Brain microvascular endothelial cell (primary cell): Measurements from ENCODE around the gene ZNF536.

ENCODE experiments used
- DNase-seq: peaks from one replicate; pipeline ENCODE4 v3.0.0-alpha.2; 2020
- H3K27ac ChIP-seq: fragments of 250-450 bp; sonication (Bioruptor Pico); 2 replicates; pipeline ENCODE4 v1.5.1; 2020; ENCODE audit warnings: mild to moderate bottlenecking, moderate library complexity
- H3K27me3 ChIP-seq: fragments of 250-450 bp; sonication (Bioruptor Pico); replicated peaks from 2 replicates; pipeline ENCODE4 v1.5.1; 2020; ENCODE audit warnings: mild to moderate bottlenecking
- H3K36me3 ChIP-seq: fragments of 250-450 bp; sonication (Bioruptor Pico); replicated peaks from 2 replicates; pipeline ENCODE4 v1.5.1; 2020; ENCODE audit warnings: mild to moderate bottlenecking
- H3K4me3 ChIP-seq: 2 replicates; pipeline ENCODE4 v1.5.1; 2011; ENCODE audit warnings: low read depth, mild to moderate bottlenecking, control low read depth, low read length, moderate library complexity
- in situ Hi-C: cut with HindIII; loops from 2 replicates; pipeline ENCODE4 v1.10.0; 2017; ENCODE audit warnings: low sequenced_read_pairs, low pct_ligation_motif_present
- TF ChIP-seq, protein P1 (sequence below): IDR thresholded peaks from 2 replicates; pipeline ENCODE4 v1.5.1; 2011; ENCODE audit warnings: low read depth, mild to moderate bottlenecking, moderate library complexity, low read length, control low read depth, inconsistent platforms; ENCODE audit errors: missing control alignments

ZNF536 gene

DNA sequence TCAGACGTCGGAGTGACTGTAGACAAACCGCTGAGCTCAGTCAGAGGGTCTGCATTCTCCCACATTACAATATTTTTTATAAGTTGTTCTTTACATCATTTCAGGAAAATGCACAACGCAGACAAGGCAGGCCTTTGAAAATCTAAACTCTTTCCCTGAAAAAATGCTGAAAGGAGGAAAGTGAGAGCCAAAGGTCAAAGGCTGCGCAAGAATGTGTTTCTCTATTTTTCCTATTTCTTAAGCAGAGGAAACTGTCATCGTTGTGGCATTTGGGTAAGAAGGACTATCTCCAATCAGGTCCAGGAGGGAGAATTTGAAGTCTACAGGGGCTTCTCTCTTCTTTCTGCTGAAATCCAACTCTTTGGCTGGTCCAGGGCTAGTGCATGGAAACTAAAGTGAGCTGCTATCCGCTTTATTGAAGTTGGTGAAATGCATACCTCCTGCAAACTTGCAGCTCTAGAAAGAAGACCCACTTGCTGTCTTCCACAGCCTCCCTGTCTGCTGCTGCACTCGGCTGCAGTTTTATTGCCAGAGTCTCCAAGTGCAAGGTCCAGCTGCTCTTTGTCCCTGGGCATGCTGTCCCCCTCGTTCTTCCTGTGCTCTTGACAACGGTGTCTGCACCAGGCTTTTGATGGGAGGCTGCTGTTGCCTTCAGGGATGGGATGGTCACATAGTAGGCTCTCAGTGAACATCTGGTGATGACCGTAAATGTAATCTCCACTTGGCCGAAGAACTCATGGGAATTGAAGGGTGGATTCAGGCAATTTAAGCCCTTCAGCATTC is 31.2 kb downstream of the ZNF536 start:
- no peak for DNase-seq
- H3K27me3 ChIP-seq, result no peaks in the 10 kb centered on the region
- no peak overlapping the region for H3K4me3 ChIP-seq
- TF ChIP-seq, protein P1, sequence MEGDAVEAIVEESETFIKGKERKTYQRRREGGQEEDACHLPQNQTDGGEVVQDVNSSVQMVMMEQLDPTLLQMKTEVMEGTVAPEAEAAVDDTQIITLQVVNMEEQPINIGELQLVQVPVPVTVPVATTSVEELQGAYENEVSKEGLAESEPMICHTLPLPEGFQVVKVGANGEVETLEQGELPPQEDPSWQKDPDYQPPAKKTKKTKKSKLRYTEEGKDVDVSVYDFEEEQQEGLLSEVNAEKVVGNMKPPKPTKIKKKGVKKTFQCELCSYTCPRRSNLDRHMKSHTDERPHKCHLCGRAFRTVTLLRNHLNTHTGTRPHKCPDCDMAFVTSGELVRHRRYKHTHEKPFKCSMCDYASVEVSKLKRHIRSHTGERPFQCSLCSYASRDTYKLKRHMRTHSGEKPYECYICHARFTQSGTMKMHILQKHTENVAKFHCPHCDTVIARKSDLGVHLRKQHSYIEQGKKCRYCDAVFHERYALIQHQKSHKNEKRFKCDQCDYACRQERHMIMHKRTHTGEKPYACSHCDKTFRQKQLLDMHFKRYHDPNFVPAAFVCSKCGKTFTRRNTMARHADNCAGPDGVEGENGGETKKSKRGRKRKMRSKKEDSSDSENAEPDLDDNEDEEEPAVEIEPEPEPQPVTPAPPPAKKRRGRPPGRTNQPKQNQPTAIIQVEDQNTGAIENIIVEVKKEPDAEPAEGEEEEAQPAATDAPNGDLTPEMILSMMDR, result no peak
- H3K36me3 ChIP-seq, result no peaks in the 10 kb centered on the region
- no peak overlapping the region for H3K27ac ChIP-seq
- in situ Hi-C loops, result no loop called here

DNA sequence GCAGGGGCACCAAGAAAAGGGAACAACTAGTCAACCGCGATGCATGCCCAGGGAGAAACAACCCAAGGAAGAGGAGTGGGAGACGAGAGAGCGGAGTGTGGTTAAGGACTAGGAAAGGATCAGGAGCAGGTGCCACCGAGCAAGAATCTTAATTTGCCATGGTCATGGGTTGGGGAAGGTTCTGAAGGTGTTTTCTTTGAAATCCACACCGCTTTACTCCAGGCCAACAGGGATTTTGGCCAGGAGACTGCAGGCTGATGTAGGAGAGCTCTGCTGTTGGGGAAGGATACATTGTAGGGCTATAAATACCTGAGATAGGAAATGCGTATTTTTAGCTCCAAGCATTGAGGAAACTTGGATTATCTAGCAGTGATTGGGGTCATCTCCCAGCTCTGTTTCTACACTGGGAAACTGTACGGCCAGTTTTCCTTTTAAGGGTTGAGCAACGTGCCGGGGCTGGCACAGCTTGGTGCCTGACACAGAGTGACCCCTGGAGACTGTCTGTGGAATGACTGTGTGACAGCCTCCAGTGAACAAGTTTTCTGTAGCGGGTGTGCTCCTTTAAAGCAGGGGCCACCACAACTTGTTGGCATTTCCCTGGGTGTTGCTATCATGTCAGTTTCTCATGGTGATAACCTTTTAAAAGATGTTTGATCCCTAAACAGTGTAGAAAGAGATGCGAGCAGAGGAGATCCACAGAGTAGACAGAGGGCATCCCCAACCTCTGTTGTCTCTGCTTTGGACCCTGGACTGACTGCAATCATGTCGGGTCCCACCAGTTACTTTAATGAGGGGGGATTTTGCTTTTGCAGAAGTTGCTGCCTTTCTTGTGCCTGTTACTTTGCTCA is 34.3 kb downstream of the ZNF536 start:
- TF ChIP-seq, protein P1, result peak; percentile 48
- DNase-seq, result no peak
- no peaks in the 10 kb centered on the region for H3K36me3 ChIP-seq
- H3K27ac ChIP-seq, result no peak overlapping the region
- no peaks in the 10 kb centered on the region for H3K27me3 ChIP-seq
- no peak overlapping the region for H3K4me3 ChIP-seq
- in situ Hi-C loops, result no loop called here

DNA sequence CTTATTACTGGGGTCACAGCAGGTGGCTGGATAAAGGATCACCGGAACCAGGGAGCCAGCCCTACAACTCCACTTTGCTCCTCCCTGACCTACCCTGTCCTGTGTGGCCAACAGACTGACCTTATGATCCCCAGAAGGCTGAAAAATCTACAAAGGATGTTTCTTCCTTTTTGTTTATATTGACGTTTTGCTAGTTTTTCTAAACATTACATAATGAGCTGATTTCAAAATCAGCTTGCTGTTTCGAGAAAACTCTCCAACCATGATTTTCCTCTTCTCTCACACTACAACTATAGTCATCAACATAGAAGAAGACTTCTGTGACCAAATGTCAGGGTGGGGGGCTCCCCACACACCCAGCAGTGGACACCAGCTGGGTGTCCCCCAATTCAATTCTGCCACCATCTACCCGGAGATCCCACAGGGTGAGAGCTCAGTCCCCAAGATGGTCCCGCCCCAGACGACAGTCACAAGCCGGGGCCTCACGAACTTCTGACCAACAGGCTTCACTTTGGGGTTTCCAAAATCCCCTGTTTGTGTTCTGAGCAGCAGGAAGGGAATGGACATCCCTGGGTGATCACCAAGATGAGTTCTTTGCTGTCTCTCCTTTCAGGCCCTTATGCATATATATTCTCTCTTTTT is 35.0 kb downstream of the ZNF536 start:
- Histone ChIP-seq H3K4me3 (no peak overlapping the region), H3K27me3 (no peaks in the 10 kb centered on the region), H3K27ac (no peak overlapping the region), H3K36me3 (no peaks in the 10 kb centered on the region)
- in situ Hi-C loops, result no loop called here
- TF ChIP-seq, protein P1, result no peak
- DNase-seq, result no peak

DNA sequence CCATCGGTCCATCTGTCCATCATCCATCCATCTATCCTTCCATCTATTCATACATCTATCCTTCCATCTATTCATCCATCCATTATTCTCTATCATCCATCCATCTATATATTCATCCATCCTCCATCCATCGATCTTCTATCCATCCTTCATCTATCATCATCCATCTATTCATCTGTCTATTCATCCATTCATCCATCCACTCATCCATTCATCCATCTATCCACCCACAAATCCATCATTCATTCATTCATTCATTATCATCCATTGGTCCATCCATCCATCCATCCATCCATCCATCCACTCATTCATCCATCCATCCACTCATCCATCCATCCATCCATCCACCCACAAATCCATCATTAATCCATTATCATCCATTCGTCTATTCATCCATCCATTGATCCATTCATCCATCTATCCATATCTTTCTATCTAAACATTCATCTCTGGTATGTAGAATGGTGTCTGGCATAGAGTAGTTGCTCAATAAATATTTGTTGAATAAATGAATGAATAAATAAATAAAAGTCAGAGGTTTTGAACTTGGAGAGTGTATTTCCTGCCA is 36.6 kb downstream of the ZNF536 start:
- in situ Hi-C loops, result no loop called here
- no peaks in the 10 kb centered on the region for H3K36me3 ChIP-seq
- TF ChIP-seq, protein P1, result no peak
- no peaks in the 10 kb centered on the region for H3K27me3 ChIP-seq
- DNase-seq, result no peak
- H3K4me3 ChIP-seq, result no peak overlapping the region
- H3K27ac ChIP-seq, result no peak overlapping the region

DNA sequence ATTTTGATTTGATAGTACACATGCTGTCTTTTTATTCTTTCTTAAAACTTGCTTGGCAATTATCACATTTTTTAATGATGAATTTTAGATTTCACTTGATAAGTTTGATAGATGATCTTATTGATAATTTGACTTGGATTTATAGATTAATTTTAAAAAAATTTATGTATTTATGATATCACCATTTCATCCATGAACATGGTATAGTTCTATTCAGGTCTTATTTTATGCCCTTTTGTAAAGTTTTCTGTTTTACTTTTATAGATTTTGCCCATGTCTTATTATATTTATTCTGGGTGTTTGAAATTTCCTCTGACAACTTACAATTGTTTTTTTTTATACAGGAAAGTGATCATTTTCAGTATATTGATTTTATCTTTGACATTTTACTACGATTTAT is 39.5 kb downstream of the ZNF536 start:
- DNase-seq, result no peak
- in situ Hi-C loops, result no loop called here

More for the DNA sequence above, 39.5 kb downstream of the ZNF536 start:
- Histone ChIP-seq H3K27me3 (no peaks in the 10 kb centered on the region), H3K36me3 (no peaks in the 10 kb centered on the region), H3K27ac (no peak overlapping the region), H3K4me3 (no peak overlapping the region)
- TF ChIP-seq, protein P1, result no peak
